HCT116 (cell line): ENCODE measurements around the gene ACACA.

Experiments
- ELF1 ChIP-seq: IDR thresholded peaks from 2 replicates; pipeline ENCODE4 v1.6.1; 2012; ENCODE audit warnings: low read depth, borderline replicate concordance
- EZH2 ChIP-seq: fragments of 200-600 bp; sonication (generic); IDR thresholded peaks from 2 replicates; pipeline ENCODE4 v1.6.1; 2017; ENCODE audit warnings: antibody characterized with exemption, mixed run types
- POLR2A ChIP-seq: IDR thresholded peaks from 2 replicates; pipeline ENCODE4 v1.7.0; 2011; ENCODE audit warnings: borderline replicate concordance; ENCODE audit not compliant: insufficient read depth, insufficient read length; ENCODE audit errors: extremely low read depth
- POLR2AphosphoS5 ChIP-seq: IDR thresholded peaks from 2 replicates; pipeline ENCODE4 v1.6.1; 2011; ENCODE audit warnings: mild to moderate bottlenecking, low read depth, low read length, moderate library complexity
- ZNF274 ChIP-seq: fragments of 200-500 bp; sonication (Bioruptor generic); IDR thresholded peaks from 2 replicates; pipeline ENCODE4 v1.6.1; 2014; ENCODE audit warnings: mild to moderate bottlenecking, low read depth, low read length, inconsistent platforms
- TF ChIP-seq, protein P1 (sequence below), 3 experiments: fragments of 200-600 bp in 1 of 3; sonication (generic) in 1 of 3; IDR thresholded peaks in 2 of 3; conservative IDR thresholded peaks in 1 of 3; 2 replicates each; pipeline ENCODE4 v1.5.1; 2012 to 2017; ENCODE audit warnings: low read depth in 2 of 3, low read length in 2 of 3, antibody characterized with exemption in 1 of 3, borderline replicate concordance in 1 of 3, control low read depth in 1 of 3, mild to moderate bottlenecking in 1 of 3, mixed read lengths in 1 of 3, mixed run types in 1 of 3, moderate library complexity in 1 of 3; ENCODE audit not compliant: insufficient read depth in 1 of 3

DNA sequence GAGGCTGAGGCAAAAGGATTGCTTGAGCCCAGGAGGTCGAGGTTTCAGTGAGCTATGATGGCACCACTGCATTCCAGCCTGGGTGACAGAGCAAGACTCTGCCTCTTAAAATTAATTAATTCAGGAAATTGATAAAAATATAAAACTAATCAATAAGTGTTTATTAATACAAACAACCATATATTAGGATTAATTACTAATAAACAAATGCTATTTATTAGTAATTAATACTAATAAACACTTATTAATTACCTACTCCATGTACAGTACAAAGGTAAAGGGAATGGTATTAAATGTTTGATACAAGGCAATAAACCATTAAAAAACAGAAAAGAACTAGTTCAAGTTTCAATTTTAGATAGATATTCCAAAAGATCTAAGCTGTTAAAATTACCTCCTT is 150.0 kb downstream of the ACACA start:
- TF ChIP-seq POLR2AphosphoS5, result no peak
- TF ChIP-seq, protein P1, sequence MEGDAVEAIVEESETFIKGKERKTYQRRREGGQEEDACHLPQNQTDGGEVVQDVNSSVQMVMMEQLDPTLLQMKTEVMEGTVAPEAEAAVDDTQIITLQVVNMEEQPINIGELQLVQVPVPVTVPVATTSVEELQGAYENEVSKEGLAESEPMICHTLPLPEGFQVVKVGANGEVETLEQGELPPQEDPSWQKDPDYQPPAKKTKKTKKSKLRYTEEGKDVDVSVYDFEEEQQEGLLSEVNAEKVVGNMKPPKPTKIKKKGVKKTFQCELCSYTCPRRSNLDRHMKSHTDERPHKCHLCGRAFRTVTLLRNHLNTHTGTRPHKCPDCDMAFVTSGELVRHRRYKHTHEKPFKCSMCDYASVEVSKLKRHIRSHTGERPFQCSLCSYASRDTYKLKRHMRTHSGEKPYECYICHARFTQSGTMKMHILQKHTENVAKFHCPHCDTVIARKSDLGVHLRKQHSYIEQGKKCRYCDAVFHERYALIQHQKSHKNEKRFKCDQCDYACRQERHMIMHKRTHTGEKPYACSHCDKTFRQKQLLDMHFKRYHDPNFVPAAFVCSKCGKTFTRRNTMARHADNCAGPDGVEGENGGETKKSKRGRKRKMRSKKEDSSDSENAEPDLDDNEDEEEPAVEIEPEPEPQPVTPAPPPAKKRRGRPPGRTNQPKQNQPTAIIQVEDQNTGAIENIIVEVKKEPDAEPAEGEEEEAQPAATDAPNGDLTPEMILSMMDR (IDR thresholded peaks at IDR 0.05 in 2 of 3, conservative IDR thresholded peaks at IDR 0.05 in 1 of 3; ENCODE audit: borderline replicate concordance in 1 of 3, insufficient read depth in 1 of 3, low read depth in 2 of 3, low read length in 2 of 3), result no peak
- TF ChIP-seq ZNF274, result no peak
- TF ChIP-seq EZH2, result no peak
- TF ChIP-seq POLR2A, result no peak
- TF ChIP-seq ELF1, result no peak
